K562 (cell line): ENCODE measurements around the gene CAMK1D. TPM values are rescaled to one million over a fixed set of nuclear protein-coding genes. Genes with fewer than 3 reads are reported as not detected.

Experiments used
- ATAC-seq: fragments of 200-7000 bp; cut with Tn5 transposase; 3 replicates; pipeline ENCODE4 v1.9.1; 2020; ENCODE audit warnings: moderate library complexity
- BruUV-seq: library from RNA; stranded (reverse); fragments of 400-500 nt; replicated peaks from 2 replicates; lab custom pipeline; 2021; lab: Mats Ljungman, UMichigan
- CTCF ChIA-PET: fragments of 300-600 bp; formaldehyde crosslinking; extraction: SDS; loops from one replicate; lab custom pipeline; 2021; ENCODE audit warnings: low intra/inter-chr PET ratio; lab: Yijun Ruan, JAX
- POLR2A ChIA-PET: fragments of 300-600, 350-650 bp; sonication (Branson Sonifier 250); formaldehyde crosslinking; extraction: SDS; loops from one replicate; lab custom pipeline; 2021; ENCODE audit warnings: antibody characterized with exemption, inconsistent platforms; lab: Yijun Ruan, JAX
- DNase-seq, 4 experiments: peaks; one replicate each; pipeline versions ENCODE4 v3.0.0 to v3.0.0-alpha.2; 2011 to 2018; ENCODE audit warnings: low spot score in 3 of 4, mixed read lengths in 3 of 4; ENCODE audit errors: extremely low read depth in 1 of 4
- FAIRE-seq: peaks from 2 replicates; lab custom pipeline; 2011; peaks lifted over from hg19 to GRCh38; lab: Jason Lieb, UNC
- H2AFZ ChIP-seq: 2 replicates; pipeline ENCODE4 v1.6.0; 2011; ENCODE audit warnings: low read depth, low read length, control low read depth, inconsistent platforms
- H3K27ac ChIP-seq: fragments of 200-600 bp; 3 replicates; pipeline ENCODE4 v1.8.0; 2011; ENCODE audit warnings: low read depth, mild to moderate bottlenecking, control low read depth, inconsistent platforms, low read length, moderate library complexity, mixed read lengths; ENCODE audit errors: extremely low read depth
- H3K27me3 ChIP-seq, 2 experiments: fragments of 300-600 bp in 1 of 2; 2 replicates in 1 of 2; 3 replicates in 1 of 2; pipeline versions ENCODE4 v1.6.0 to v1.8.0; 2011; ENCODE audit warnings: inconsistent platforms in 2 of 2, low read length in 2 of 2, mild to moderate bottlenecking in 1 of 2, mixed read lengths in 1 of 2, moderate library complexity in 1 of 2; ENCODE audit not compliant: control insufficient read depth in 2 of 2, insufficient read depth in 2 of 2
- H3K36me3 ChIP-seq: fragments of 300-600 bp; 3 replicates; pipeline ENCODE4 v1.8.0; 2011; ENCODE audit warnings: mild to moderate bottlenecking, low read length, inconsistent platforms; ENCODE audit not compliant: control insufficient read depth, insufficient read depth
- H3K4me1 ChIP-seq, 2 experiments: fragments of 200-600 bp in 1 of 2; replicated peaks in 1 of 2; 2 replicates in 1 of 2; 3 replicates in 1 of 2; pipeline versions ENCODE4 v1.5.1 to v1.8.0; 2011; ENCODE audit warnings: inconsistent platforms in 2 of 2, low read length in 2 of 2, mild to moderate bottlenecking in 1 of 2, mixed read lengths in 1 of 2, moderate library complexity in 1 of 2; ENCODE audit not compliant: control insufficient read depth in 2 of 2, insufficient read depth in 2 of 2
- H3K4me2 ChIP-seq: 2 replicates; pipeline ENCODE4 v1.6.1; 2011; ENCODE audit warnings: low read length, control low read depth, inconsistent platforms, mixed read lengths; ENCODE audit not compliant: insufficient read depth
- H3K4me3 ChIP-seq: fragments of 200-600 bp; sonication (generic), shearing (Covaris generic); 2 replicates; pipeline ENCODE4 v1.5.1; 2016; ENCODE audit warnings: control low read depth, inconsistent platforms
- H3K79me2 ChIP-seq: fragments of 200-600 bp; 3 replicates; pipeline ENCODE4 v1.8.0; 2011; ENCODE audit warnings: low read length, inconsistent platforms; ENCODE audit not compliant: control insufficient read depth, insufficient read depth
- H3K9ac ChIP-seq, 2 experiments: 2 replicates each; pipeline versions ENCODE4 v1.6.0 to v1.6.1; 2011; ENCODE audit warnings: low read depth in 2 of 2, low read length in 2 of 2, control low read depth in 1 of 2, inconsistent platforms in 1 of 2, mild to moderate bottlenecking in 1 of 2, mixed read lengths in 1 of 2; ENCODE audit not compliant: insufficient read depth in 1 of 2
- H3K9me1 ChIP-seq: one replicate; pipeline ENCODE4 v1.6.0; 2011; ENCODE audit warnings: inconsistent platforms, mild to moderate bottlenecking, low read length, moderate library complexity; ENCODE audit not compliant: control insufficient read depth, insufficient read depth
- H3K9me3 ChIP-seq: replicated peaks from 2 replicates; pipeline ENCODE4 v1.5.1; 2011; ENCODE audit warnings: low read depth, low read length, inconsistent platforms; ENCODE audit not compliant: control insufficient read depth, insufficient read depth
- H4K20me1 ChIP-seq: replicated peaks from 2 replicates; pipeline ENCODE4 v1.6.1; 2011; ENCODE audit warnings: low read length, inconsistent platforms, mixed read lengths; ENCODE audit not compliant: control insufficient read depth, insufficient read depth
- BRF2 ChIP-seq: IDR thresholded peaks from 3 replicates; pipeline ENCODE4 v1.6.1; 2011; ENCODE audit warnings: borderline replicate concordance, mild to moderate bottlenecking; ENCODE audit not compliant: insufficient read length, insufficient read depth
- ETV5 ChIP-seq: sonication (generic); formaldehyde crosslinking; IDR thresholded peaks from 2 replicates; pipeline ENCODE4 v1.4.0; 2020; ENCODE audit warnings: low read depth, mild to moderate bottlenecking, missing genetic modification reagents
- FOXK1 ChIP-seq: sonication (generic); formaldehyde crosslinking; IDR thresholded peaks from 2 replicates; pipeline ENCODE4 v1.8.0; 2022; ENCODE audit warnings: missing genetic modification reagents, mild to moderate bottlenecking, borderline replicate concordance
- HDAC3 ChIP-seq: fragments of 450-650 bp; IDR thresholded peaks from 2 replicates; pipeline ENCODE4 v1.6.1; 2018; ENCODE audit warnings: borderline replicate concordance, mild to moderate bottlenecking, moderate library complexity; ENCODE audit not compliant: partially characterized antibody
- HMG20B ChIP-seq: fragments of 250-450 bp; sonication (Bioruptor Pico); IDR thresholded peaks from 2 replicates; pipeline ENCODE4 v1.5.0; 2021; ENCODE audit warnings: mild to moderate bottlenecking
- IRF1 ChIP-seq: sonication (generic); formaldehyde crosslinking; IDR thresholded peaks from 2 replicates; pipeline ENCODE4 v1.8.0; 2022; ENCODE audit warnings: missing genetic modification reagents, mild to moderate bottlenecking, borderline replicate concordance
- LCOR ChIP-seq: sonication (generic); formaldehyde crosslinking; IDR thresholded peaks from 2 replicates; pipeline ENCODE4 v1.8.0; 2022; ENCODE audit warnings: mild to moderate bottlenecking, missing genetic modification reagents
- MTA2 ChIP-seq: fragments of 450-650 bp; IDR thresholded peaks from 2 replicates; pipeline ENCODE4 v1.6.1; 2016; ENCODE audit warnings: low read depth
- NR4A1 ChIP-seq, 2 experiments: fragments of 250-450 bp in 1 of 2; fragments of 450-650 bp in 1 of 2; sonication (Bioruptor Pico) in 1 of 2; IDR thresholded peaks; 2 replicates each; pipeline versions ENCODE4 v1.4.0 to v1.6.1; 2016 to 2020; ENCODE audit warnings: mild to moderate bottlenecking in 2 of 2, missing compliant biosample characterization in 1 of 2, missing genetic modification characterization in 1 of 2, moderate library complexity in 1 of 2
- PHB ChIP-seq: fragments of 250-450 bp; sonication (Bioruptor Pico); IDR thresholded peaks from 2 replicates; pipeline ENCODE4 v1.5.0; 2021
- PHTF2 ChIP-seq: fragments of 250-450 bp; sonication (Bioruptor Pico); IDR thresholded peaks from 2 replicates; pipeline ENCODE4 v1.5.0; 2021; ENCODE audit warnings: mild to moderate bottlenecking
- POLR3G ChIP-seq: IDR thresholded peaks from 2 replicates; pipeline ENCODE4 v1.6.1; 2011; ENCODE audit not compliant: insufficient read length, insufficient replicate concordance; ENCODE audit errors: extremely low read depth
- PURB ChIP-seq: sonication (generic); formaldehyde crosslinking; IDR thresholded peaks from 2 replicates; pipeline ENCODE4 v1.9.0; 2021; ENCODE audit warnings: low read depth, mild to moderate bottlenecking, missing genetic modification reagents
- STAT6 ChIP-seq: sonication (generic); formaldehyde crosslinking; IDR thresholded peaks from 2 replicates; pipeline ENCODE4 v1.8.1; 2023; ENCODE audit warnings: mild to moderate bottlenecking, missing genetic modification reagents
- SUPT5H ChIP-seq: fragments of 450-650 bp; IDR thresholded peaks from 2 replicates; pipeline ENCODE4 v1.6.1; 2016
- TBL1XR1 ChIP-seq, 2 experiments: IDR thresholded peaks; 2 replicates each; pipeline ENCODE4 v1.6.1; 2012; ENCODE audit warnings: improper control_type of control experiment in 2 of 2, low read length in 2 of 2, mild to moderate bottlenecking in 1 of 2
- ZNF75A ChIP-seq: fragments of 450-650 bp; formaldehyde crosslinking; IDR thresholded peaks from 2 replicates; pipeline ENCODE4 v1.4.0; 2020; ENCODE audit warnings: mild to moderate bottlenecking
- WGBS: fragments of 100-300 bp; shearing (Covaris generic); methylation state at CpG from one replicate; pipeline ENCODE4 v1.1.6; 2016; ENCODE audit warnings: low coverage, mixed read lengths; ENCODE audit not compliant: insufficient coverage; ENCODE audit errors: missing lambda C conversion rate; 5-methylcytosine and 5-hydroxymethylcytosine counted together
- in situ Hi-C: fragments of 300-500 bp; cut with MboI; formaldehyde crosslinking; loops from 4 replicates; pipeline ENCODE4 v1.15.0; 2018; ENCODE audit warnings: inconsistent platforms, mixed read lengths
- intact Hi-C: fragments of 100-400 bp; cut with micrococcal nuclease; formaldehyde crosslinking; loops from 2 replicates; pipeline ENCODE4 v1.14.2; 2022
- polyA plus RNA-seq, 8 experiments: library from polyadenylated mRNA; depleted of rRNA in 4 of 8; stranded (reverse) in 5 of 8; unstranded in 3 of 8; fragments of >200 nt; fragmentation: Nextera tagmentation in 2 of 8; fragmentation: Illumina TruSeq in 1 of 8; extraction: Ambion mirVana in 2 of 8; extraction: Trizol in 1 of 8; gene quantifications; 2 replicates each; pipeline versions ENCODE4 v1.2.1 to v1.2.3, GENCODE V29; 2011 to 2014; ENCODE audit warnings: inconsistent platforms in 1 of 8, missing spikeins in 1 of 8
- total RNA-seq, 7 experiments: library from RNA; depleted of rRNA in 6 of 7; stranded (reverse); fragments of >200 nt in 6 of 7; fragmentation: Illumina TruSeq in 2 of 7; extraction: Trizol in 2 of 7; gene quantifications; 2 replicates each; pipeline versions ENCODE4 v1.2.1 to v1.2.3, GENCODE V29; 2011 to 2021; ENCODE audit warnings: low replicate concordance in 1 of 7

CAMK1D gene
- total and polyA plus RNA-seq, 9 of the 15 experiments (the other 6 are each of a cell fraction or from before 2014, with no cell fraction given): 0.12 to 0.24 (median 0.20) TPM; not detected in 5

DNA sequence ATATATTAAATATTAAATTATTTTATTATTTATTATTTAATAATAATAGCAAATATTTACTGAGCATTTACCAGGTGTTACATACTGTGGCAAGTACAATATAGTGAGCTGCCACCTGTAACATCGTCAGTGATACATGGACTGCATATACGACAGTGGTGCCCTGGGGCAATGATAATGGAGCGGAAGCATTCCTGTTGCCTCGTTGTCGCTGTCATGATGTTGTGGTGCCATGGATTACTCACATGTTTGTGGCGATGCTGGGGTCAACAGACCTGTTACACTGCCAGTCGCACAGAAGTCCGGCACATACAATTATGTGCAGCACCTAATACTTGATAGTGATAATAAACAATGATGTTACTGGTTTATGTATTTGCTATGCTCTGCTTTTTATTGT lies 20.6 kb downstream of the CAMK1D start (continued):
- TF ChIP-seq IRF1 (CRISPR knock-in tag) (no peak), HMG20B (CRISPR knock-in tag) (no peak), PHB (no peak), POLR3G (no peak), FOXK1 (no peak)

DNA sequence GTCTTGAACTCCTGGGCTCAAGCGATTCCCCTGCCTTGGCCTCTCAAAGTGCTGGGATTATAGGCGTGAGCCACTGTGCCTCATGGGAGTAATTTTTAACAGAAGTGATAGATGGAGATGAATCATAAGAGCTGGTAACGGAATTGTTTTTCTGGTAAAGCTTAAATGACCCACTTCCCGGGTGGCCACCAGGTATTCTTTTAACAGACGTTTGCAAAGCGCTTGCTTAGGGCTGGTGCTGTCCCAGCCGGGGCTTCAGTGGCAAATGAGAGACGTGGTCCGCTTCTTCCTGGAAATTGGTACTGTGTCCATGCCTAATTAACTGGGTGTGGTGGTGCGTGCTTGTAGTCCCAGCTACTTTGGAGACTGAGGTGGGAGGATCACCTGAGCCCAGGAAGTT lies 23.5 kb downstream of the CAMK1D start:
- no peak for ATAC-seq

More for the DNA sequence above, 23.5 kb downstream of the CAMK1D start:
- ChIA-PET POLR2A (no interaction called here), CTCF (no interaction called here)
- Histone ChIP-seq H3K79me2 (no peaks in the 10 kb centered on the region), H3K4me1 (no peaks in the 10 kb centered on the region; a peak in 1 of 5 replicates), H4K20me1 (no peaks in the 10 kb centered on the region), H3K27me3 (peaks cover 12 to 36% of the 10 kb centered on the region in 2 experiments; a peak in 4 of 5 replicates), H3K4me3 (no peak overlapping the region), H3K9me1 (no peaks in the 10 kb centered on the region), H3K27ac (no peak overlapping the region), H3K9me3 (no peaks in the 10 kb centered on the region), H3K4me2 (no peak overlapping the region), H2AFZ (no peak overlapping the region), H3K36me3 (no peaks in the 10 kb centered on the region), H3K9ac (no peak overlapping the region)
- DNase-seq: no peak
- no peak for TF ChIP-seq STAT6 (CRISPR knock-in tag)
- TF ChIP-seq ZNF75A (CRISPR knock-in tag): no peak
- TF ChIP-seq HDAC3: no peak
- TF ChIP-seq MTA2: no peak
- no peak for TF ChIP-seq LCOR (CRISPR knock-in tag)
- no peak for TF ChIP-seq NR4A1 (CRISPR knock-in tag; IDR thresholded peaks at IDR 0.05)
- TF ChIP-seq NR4A1 (tag; IDR thresholded peaks at IDR 0.05): no peak
- TF ChIP-seq SUPT5H: no peak
- TF ChIP-seq ETV5 (CRISPR knock-in tag): no peak
- no peak for TF ChIP-seq TBL1XR1 (IDR thresholded peaks at IDR 0.05; ENCODE audit: low read length in 2 of 2)
- no peak for TF ChIP-seq PHTF2 (CRISPR knock-in tag)
- TF ChIP-seq BRF2: no peak
- TF ChIP-seq PURB (CRISPR knock-in tag): no peak
- in situ Hi-C loops: no loop called here
- intact Hi-C loops: no loop called here
- no TSS peak for BruUV-seq
- no peak for FAIRE-seq
- WGBS: 7% methylated on average over 10 of the region's 10 CpGs
